Peyer's patch (tissue), 4 donors: ENCODE measurements around the gene RBM18. TPM values are rescaled to one million over a fixed set of nuclear protein-coding genes. Genes with fewer than 3 reads are reported as not detected.

Source experiments
- DNase-seq, 3 donors: peaks; one replicate each; pipeline ENCODE4 v3.0.0-alpha.2; 2017 to 2019
- H3K27ac ChIP-seq, 4 donors: fragments of 200-600 bp; sonication (generic); one replicate each; pipeline ENCODE4 v1.5.1; 2016 to 2019
- H3K27me3 ChIP-seq, 2 donors: fragments of 200-600 bp; sonication (generic); one replicate each; pipeline ENCODE4 v1.5.1; 2019
- H3K36me3 ChIP-seq, 3 donors: fragments of 200-600 bp; sonication (generic); one replicate each; pipeline ENCODE4 v1.5.1; 2016 to 2019
- H3K4me1 ChIP-seq, 4 donors: fragments of 200-600 bp; sonication (generic); one replicate each; pipeline ENCODE4 v1.5.1; 2016 to 2019
- H3K4me3 ChIP-seq, 4 donors: fragments of 200-600 bp; sonication (generic); 1 replicate in 3 of 4; 2 replicates in 1 of 4; pipeline ENCODE4 v1.5.1; 2016 to 2019; ENCODE audit warnings: mild to moderate bottlenecking in 1 of 4
- H3K9me3 ChIP-seq, 4 donors: fragments of 200-600 bp; sonication (generic); one replicate each; pipeline ENCODE4 v1.5.1; 2016 to 2019; ENCODE audit warnings: mild to moderate bottlenecking in 1 of 4
- POLR2A ChIP-seq, 2 donors: fragments of 450-650 bp; IDR thresholded peaks; one replicate each; pipeline ENCODE4 v1.5.1; 2017; ENCODE audit warnings: antibody characterized with exemption in 2 of 2, mild to moderate bottlenecking in 2 of 2, moderate library complexity in 2 of 2
- total RNA-seq, 4 donors: library from RNA; depleted of rRNA; stranded (reverse); fragments of >200 nt; gene quantifications; one replicate each; pipeline ENCODE4 v1.1.0, GENCODE V29; 2016
- TF ChIP-seq, protein P1 (sequence below), 6 experiments: fragments of 450-650 bp in 4 of 6; fragments of 200-600 bp in 2 of 6; sonication (generic) in 1 of 6; IDR thresholded peaks; one replicate each; pipeline ENCODE4 v1.5.1; 2017 to 2019; ENCODE audit warnings: antibody characterized with exemption in 6 of 6, mild to moderate bottlenecking in 3 of 6, moderate library complexity in 1 of 6

Gene RBM18
- total RNA-seq, 4 donors from 2014 or later, result 4.5 to 37.1 (median 7.5) TPM

DNA sequence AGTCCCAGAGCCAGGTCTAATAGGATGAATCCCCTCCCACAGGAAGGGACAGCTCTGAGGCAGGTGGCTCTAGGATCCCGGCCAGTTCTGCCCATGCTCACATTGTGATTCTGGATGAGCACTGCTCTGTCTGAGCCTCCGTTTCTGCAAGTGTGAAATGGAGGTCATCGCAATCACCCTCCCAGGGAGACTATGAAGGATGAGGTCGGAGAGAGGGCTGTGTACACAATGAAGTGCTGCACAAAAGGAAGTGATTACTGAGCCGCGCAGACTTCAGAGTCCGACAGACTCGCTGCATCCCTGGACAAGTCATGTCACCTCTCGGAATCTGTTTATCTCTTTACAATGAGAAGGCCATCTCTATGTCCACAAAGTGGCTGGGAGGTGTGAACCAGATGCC is 57.5 kb downstream of the RBM18 start:
- Histone ChIP-seq H3K4me3 (no peak overlapping the region), H3K4me1 (no peaks in the 10 kb centered on the region), H3K27ac (no peak overlapping the region), H3K36me3 (no peaks in the 10 kb centered on the region), H3K9me3 (no peaks in the 10 kb centered on the region), H3K27me3 (no peaks in the 10 kb centered on the region)
- no peak for DNase-seq
- no peak for TF ChIP-seq POLR2A (IDR thresholded peaks at IDR 0.05)
- TF ChIP-seq, protein P1, sequence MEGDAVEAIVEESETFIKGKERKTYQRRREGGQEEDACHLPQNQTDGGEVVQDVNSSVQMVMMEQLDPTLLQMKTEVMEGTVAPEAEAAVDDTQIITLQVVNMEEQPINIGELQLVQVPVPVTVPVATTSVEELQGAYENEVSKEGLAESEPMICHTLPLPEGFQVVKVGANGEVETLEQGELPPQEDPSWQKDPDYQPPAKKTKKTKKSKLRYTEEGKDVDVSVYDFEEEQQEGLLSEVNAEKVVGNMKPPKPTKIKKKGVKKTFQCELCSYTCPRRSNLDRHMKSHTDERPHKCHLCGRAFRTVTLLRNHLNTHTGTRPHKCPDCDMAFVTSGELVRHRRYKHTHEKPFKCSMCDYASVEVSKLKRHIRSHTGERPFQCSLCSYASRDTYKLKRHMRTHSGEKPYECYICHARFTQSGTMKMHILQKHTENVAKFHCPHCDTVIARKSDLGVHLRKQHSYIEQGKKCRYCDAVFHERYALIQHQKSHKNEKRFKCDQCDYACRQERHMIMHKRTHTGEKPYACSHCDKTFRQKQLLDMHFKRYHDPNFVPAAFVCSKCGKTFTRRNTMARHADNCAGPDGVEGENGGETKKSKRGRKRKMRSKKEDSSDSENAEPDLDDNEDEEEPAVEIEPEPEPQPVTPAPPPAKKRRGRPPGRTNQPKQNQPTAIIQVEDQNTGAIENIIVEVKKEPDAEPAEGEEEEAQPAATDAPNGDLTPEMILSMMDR (IDR thresholded peaks at IDR 0.05), result no peak

DNA sequence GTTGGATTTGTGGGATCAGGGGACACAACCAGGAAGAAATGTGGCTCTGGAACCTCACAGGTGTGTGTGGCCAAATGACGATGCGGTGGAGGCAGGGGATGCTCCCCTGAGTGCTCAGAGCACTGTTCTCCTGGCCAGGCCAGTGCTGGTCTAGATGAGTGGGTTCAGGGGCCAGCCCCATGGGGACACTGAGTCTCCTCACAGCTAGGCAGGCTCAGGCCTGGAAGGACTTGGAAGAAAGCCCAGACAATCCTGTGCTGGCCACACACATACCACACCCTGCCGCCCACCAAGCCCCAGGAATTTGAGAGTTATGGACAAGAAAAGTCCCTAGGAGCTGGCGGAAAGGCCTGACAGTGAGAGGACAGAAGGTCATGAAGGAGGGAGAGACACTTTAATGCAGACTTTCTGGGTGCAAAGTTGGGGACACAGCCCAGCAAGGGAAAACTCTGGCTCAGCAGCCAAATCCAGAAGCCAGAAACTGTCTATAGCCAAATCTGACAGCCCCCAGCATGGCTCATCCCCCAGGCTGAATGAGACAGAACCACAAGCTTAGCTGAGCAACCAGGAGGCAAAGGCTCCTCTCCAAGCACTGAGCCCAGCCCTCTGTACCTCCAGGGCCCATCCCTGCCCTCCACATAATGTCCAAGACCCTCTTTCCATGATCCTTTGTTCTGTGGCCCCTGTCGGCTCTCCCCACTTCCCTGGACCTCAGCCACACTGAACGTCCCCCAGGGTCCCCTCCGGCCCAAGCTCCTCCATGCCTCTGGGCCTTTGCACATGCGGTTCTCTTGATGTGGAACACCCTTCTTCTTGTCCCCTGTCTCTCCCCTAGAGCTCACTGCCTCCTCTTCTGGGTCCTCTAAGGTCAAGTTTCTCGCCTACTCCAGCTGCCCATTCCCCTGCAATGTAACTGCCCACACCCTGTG is 58.3 kb downstream of the RBM18 start:
- TF ChIP-seq, protein P1 (IDR thresholded peaks at IDR 0.05), result no peak
- no peak for TF ChIP-seq POLR2A (IDR thresholded peaks at IDR 0.05)
- H3K27me3 ChIP-seq, result no peaks in the 10 kb centered on the region
- DNase-seq, result peak in 1 of 3 donors; percentile 22
- H3K4me1 ChIP-seq, result no peaks in the 10 kb centered on the region
- H3K36me3 ChIP-seq, result no peaks in the 10 kb centered on the region
- H3K4me3 ChIP-seq, result no peak overlapping the region
- no peak overlapping the region for H3K27ac ChIP-seq
- no peaks in the 10 kb centered on the region for H3K9me3 ChIP-seq

DNA sequence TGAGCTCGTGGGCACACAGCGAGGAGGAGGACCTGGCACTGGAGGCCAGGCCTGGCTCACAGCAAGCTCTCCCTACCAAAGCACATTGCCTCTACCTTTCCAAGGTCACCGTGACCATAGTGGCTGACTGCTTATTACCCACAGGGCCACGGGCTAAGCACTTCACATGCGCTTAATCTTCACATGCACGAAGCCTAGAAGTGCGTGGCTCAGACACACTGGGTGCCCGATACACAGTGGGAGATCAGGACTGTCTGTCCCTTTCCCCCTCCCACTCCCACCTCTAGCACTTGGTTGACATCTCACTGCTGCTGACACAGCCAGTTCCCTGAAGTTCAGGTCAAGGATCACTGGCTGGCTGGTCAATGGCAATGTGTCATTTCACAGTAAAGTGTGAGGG is 59.5 kb downstream of the RBM18 start:
- no peak overlapping the region for H3K27ac ChIP-seq
- H3K36me3 ChIP-seq, result no peaks in the 10 kb centered on the region
- no peaks in the 10 kb centered on the region for H3K27me3 ChIP-seq
- H3K4me1 ChIP-seq, result no peaks in the 10 kb centered on the region
- peak in 1 of 3 donors; percentile 27 for DNase-seq
- H3K4me3 ChIP-seq, result no peak overlapping the region
- no peak for TF ChIP-seq POLR2A (IDR thresholded peaks at IDR 0.05)
- TF ChIP-seq, protein P1 (IDR thresholded peaks at IDR 0.05), result no peak
- H3K9me3 ChIP-seq, result no peaks in the 10 kb centered on the region

DNA sequence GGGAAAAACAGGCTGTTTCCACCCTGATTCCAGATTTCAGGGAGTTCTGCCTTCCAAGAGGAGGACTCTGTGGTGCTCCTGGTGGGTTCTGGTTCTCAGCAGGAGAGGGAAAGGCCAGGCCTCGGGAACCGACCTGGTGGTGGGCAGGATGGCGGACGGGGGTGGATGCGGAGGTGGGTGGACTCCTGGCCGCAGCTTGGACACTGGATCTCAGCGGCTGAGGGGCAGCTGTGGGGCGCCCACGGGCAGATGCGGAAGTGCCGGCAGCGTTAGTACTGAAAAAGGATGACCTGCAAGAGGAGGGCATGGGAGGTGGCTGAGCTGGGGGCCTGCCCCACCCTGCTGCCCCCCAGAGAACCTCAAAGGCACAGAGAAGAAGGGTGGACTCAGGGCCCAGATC is 60.1 kb downstream of the RBM18 start:
- Histone ChIP-seq H3K27me3 (no peaks in the 10 kb centered on the region), H3K36me3 (no peaks in the 10 kb centered on the region), H3K4me3 (no peak overlapping the region), H3K27ac (no peak overlapping the region), H3K4me1 (no peaks in the 10 kb centered on the region), H3K9me3 (no peaks in the 10 kb centered on the region)
- TF ChIP-seq, protein P1 (IDR thresholded peaks at IDR 0.05), result no peak
- no peak for TF ChIP-seq POLR2A (IDR thresholded peaks at IDR 0.05)
- DNase-seq, result peak in 1 of 3 donors; percentile 26

DNA sequence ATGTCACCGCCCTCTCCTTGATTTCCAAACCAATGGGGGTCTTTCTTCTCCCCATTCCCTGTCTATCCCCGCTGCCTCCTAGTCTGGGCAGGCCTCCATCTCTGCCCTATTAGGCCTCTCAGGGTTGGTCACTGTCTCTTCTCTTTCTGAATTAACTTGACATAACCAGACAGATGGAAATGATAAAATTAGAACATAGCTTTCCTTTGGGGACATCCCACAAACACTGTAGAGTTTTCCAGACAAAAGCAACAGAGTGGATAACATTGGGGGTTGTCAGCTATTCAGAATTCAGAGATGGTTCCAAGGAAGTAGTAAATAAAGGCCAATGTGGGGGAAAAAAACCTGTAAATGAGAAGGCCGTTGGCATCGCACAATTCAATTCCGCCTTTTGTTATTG is 60.6 kb downstream of the RBM18 start:
- TF ChIP-seq POLR2A (IDR thresholded peaks at IDR 0.05), result no peak
- TF ChIP-seq, protein P1 (IDR thresholded peaks at IDR 0.05), result no peak
- H3K36me3 ChIP-seq, result no peaks in the 10 kb centered on the region
- H3K27ac ChIP-seq, result no peak overlapping the region
- no peak for DNase-seq
- H3K4me1 ChIP-seq, result no peaks in the 10 kb centered on the region
- no peaks in the 10 kb centered on the region for H3K27me3 ChIP-seq
- H3K4me3 ChIP-seq, result no peak overlapping the region
- no peaks in the 10 kb centered on the region for H3K9me3 ChIP-seq
